MV-4-11 (cell line): ENCODE data around the gene HAO2.
"Not testable (repeated sequence)": the region's sequence is repeated elsewhere in the genome, so short reads cannot be mapped to it uniquely, and the experiment has no call there.

Source experiments
- DNase-seq: peaks from one replicate; lab custom pipeline; 2025; lab: John Stamatoyannopoulos, UW

The HAO2 gene

DNA sequence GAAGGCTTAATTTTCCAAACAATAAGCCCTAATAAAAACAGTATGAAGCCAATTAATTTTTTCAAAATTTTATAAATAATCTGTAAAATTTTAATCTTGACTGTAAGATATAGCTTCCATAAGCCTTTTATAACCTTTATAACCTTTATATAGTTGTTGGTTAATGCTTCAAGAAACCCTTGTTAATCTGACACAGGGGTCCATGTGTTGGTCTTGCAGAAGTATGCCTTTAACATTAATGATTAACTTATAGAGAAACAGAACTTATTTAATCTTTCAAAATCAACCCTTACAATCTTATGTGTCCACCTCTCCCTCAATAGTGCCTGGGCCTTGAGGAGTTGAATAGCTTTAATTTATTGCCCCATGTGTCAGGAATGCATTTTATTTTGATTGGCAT is 23.2 kb upstream of the HAO2 start:
- DNase-seq, result no peak

- peak; percentile 93 for DNase-seq
These were observed 20.7 kb upstream of the HAO2 start for GRCh38 chr1:119347858-119348257.

DNA sequence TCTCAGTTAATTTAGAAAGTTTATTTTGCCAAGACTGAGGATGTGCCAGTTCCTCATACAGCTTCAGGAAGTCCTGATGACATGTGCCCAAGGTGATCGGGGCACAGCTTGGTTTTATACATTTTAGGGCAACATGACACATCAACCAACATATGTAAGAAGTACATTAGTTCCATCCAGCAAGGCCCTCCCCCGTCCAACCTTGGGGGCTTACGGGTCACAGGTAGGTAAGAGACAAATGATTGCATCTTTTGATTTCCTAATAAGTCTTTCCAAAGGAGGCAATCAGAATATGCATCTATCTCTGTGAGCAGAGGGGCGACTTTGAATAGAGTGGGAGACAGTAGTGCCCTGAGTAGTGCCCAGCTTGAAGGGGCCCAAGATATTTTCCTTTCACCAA is 19.6 kb upstream of the HAO2 start:
- no peak for DNase-seq

GRCh38 chr1:119350866-119351265 is 17.7 kb upstream of the HAO2 start:
- DNase-seq, result not testable (repeated sequence)

- DNase-seq, result no peak
These were observed 16.6 kb upstream of the HAO2 start for GRCh38 chr1:119351997-119352396.

DNA sequence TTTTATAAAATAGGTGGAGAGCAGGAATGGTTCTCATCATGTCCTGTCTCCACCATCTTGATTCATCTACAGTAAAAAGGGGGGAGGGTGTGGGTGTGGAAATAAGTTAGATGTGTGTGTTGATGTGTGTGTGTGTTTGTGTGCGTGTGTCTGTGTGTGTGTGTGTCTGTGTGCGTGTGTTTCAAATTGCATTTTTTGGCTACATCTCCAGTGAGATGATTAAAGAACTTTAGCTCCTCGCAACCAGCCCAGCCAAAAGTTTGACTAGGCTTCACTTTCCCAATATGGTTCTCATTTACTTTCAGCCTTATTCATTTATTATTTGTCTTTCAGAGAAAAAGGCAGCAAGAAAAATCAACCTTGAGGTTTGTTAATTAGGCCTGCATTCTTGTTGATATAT is 14.7 kb upstream of the HAO2 start:
- DNase-seq, result no peak

GRCh38 chr1:119358636-119359035 is 9.9 kb upstream of the HAO2 start:
- no peak for DNase-seq

DNA sequence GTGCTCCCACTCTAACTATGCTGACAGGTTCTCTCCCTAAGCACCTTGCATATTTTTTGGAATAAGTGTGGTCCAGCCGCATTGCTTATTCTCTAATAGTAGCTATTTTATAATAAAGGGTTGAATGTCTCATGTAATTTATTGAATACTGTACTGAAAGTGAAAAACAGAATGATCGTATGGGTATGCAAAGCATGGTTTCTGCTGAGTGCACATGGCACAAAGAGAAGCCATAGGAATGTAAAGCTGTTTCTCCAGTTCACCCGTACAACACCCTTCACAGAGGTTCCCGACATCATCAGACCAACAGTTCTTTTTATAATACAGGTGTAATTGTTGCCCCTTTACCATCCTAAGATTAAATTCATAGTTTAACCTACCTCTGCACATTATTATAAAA is 8.9 kb upstream of the HAO2 start:
- DNase-seq, result no peak

- no peak for DNase-seq
These were observed 7.4 kb upstream of the HAO2 start for GRCh38 chr1:119361205-119361604.

DNA sequence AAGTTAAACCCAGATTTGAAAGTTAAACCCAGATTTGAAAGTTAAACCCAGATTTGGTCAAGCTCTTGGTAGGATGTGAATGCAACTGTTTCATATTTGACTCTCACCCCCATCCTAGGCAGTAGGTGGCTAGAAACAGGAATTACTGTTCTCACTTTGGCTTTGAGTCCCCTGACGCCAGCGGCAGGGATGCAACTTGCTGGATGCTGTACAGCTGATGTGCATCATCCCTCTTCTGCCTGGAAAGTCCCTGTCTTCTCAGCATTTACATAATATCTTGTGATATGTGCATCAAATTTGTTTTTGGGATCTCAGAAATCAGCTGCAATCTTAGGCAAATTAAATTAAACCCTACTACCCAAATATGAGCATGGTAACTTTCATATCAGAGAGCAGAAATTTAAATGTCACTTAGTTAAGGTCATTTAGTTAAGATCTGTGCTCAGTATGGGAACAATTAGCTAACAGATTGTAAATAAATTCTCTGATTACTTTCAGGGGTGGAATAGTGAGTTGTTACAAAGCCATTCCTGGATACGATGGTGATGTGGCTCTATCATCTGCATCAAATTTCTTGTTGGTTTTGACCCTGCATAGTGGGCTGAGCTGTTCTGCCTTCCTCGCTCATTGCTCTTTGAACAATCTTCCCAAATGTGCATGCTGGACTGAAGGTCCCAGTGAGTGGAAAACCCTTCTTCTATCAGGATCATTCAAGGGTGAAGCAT is 6.8 kb upstream of the HAO2 start:
- DNase-seq, result no peak

- DNase-seq, result no peak
These were observed 5.4 kb upstream of the HAO2 start for GRCh38 chr1:119363162-119363561.

GRCh38 chr1:119364640-119365039 is 3.9 kb upstream of the HAO2 start:
- no peak for DNase-seq

DNA sequence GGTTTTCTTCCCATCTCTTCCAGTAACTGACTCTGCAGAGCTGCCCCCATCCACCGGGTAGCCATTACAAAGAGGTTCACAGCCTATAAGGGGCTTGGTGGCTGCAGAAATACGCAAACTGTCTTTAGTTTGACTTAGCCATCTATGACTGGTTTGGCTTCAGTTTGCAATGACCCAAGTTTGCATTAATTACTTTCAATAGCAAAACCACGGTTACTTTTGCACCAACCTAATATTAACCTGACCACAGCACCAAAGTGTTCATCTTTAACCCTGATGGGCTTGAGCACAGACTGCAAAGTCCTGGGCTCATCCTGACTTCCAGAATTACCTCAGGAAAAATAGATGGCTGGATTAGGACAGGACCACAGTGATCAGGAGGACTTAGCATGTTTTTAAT is 2.2 kb upstream of the HAO2 start:
- no peak for DNase-seq

DNA sequence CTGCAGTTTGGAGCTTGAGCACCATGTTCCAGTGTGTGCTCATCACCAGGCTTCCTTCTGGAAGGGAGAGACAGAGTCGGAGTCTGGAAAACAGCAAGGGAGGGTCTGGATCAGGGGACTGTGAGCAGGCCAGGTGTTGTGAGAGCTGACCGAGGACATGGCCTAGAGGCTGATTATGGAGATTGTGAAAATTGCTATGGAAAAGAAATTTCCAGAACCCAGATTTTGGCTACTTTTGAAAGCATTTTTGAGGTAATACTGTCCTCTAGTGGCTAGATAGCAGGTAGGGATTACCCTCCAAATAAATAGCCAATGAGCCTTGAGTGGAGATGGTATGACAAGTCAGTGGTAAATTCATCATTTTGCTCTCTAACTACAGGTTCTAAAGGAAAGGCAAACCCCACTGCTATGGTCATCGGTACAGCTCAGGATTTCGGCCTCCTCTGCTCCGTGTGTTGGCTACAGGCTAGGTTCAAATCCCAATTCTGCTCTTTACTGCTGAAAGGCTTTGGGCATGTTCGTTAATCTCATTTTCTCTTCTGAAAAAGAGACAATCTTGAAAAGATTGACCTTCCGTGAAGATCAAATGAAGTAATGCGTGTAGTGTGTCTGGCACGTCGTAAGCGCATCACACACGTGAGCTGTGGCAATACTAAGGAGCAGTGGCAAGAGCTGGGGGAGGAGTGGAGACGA is 1.0 kb upstream of the HAO2 start:
- DNase-seq, result peak; percentile 1

GRCh38 chr1:119370748-119371147 is 2.2 kb downstream of the HAO2 start:
- no peak for DNase-seq

- DNase-seq, result no peak
These were observed 3.2 kb downstream of the HAO2 start for GRCh38 chr1:119371815-119372214.

GRCh38 chr1:119372503-119373086 is 4.0 kb downstream of the HAO2 start:
- peak; percentile 10 for DNase-seq

- no peak for DNase-seq
These were observed 4.9 kb downstream of the HAO2 start for GRCh38 chr1:119373465-119373864.

GRCh38 chr1:119374208-119374874 is 5.8 kb downstream of the HAO2 start:
- no peak for DNase-seq

- no peak for DNase-seq
These were observed 6.8 kb downstream of the HAO2 start for GRCh38 chr1:119375366-119375765.

- no peak for DNase-seq
These were observed 8.0 kb downstream of the HAO2 start for GRCh38 chr1:119376594-119376993.

GRCh38 chr1:119377594-119377993 is 9.0 kb downstream of the HAO2 start:
- not testable (repeated sequence) for DNase-seq

GRCh38 chr1:119379117-119379516 is 10.5 kb downstream of the HAO2 start:
- DNase-seq, result no peak
